HG02610 (cell line): ENCODE results near the gene CRYZL1.
A peak's percentile ranks its signal among the peaks of the same experiment; 100 is the strongest.

Source experiments
- ATAC-seq: cut with Tn5 transposase; IDR thresholded peaks from one replicate; pipeline ENCODE4 v1.9.1; 2021; ENCODE audit warnings: mild to moderate bottlenecking, moderate library complexity; ENCODE audit not compliant: unreplicated experiment

CRYZL1 gene

GRCh38 chr21:33542640-33543504 lies 98.7 kb downstream of the CRYZL1 start, which contains the start of gene SON:
Gene SON, plus strand, starts transcription at chr21:33543038. Its CDS starts 55 bp downstream, at chr21:33543093.
- ATAC-seq: peak; percentile 95

- ATAC-seq: peak; percentile 58
These were observed 99.5 kb downstream of the CRYZL1 start, which contains the start of gene GART for GRCh38 chr21:33541756-33542639. Gene GART, minus strand, starts transcription at chr21:33542117. Its CDS starts 2,802 bp downstream, at chr21:33539315.

GRCh38 chr21:33541105-33541711 lies 100.3 kb downstream of the CRYZL1 start:
- no peak for ATAC-seq

GRCh38 chr21:33540711-33541104 lies 100.8 kb downstream of the CRYZL1 start:
- no peak for ATAC-seq

- no peak for ATAC-seq
These were observed 101.9 kb downstream of the CRYZL1 start for GRCh38 chr21:33539616-33540015.
